GM19023 (cell line): ENCODE data around the gene SSBP1.
"Not testable (repeated sequence)": the region's sequence is repeated elsewhere in the genome, so short reads cannot be mapped to it uniquely, and the experiment has no call there.

Source experiments
- ATAC-seq: cut with Tn5 transposase; IDR thresholded peaks from one replicate; pipeline ENCODE4 v1.9.1; 2021; ENCODE audit warnings: mild to moderate bottlenecking, moderate library complexity; ENCODE audit not compliant: unreplicated experiment

Gene SSBP1, protein sequence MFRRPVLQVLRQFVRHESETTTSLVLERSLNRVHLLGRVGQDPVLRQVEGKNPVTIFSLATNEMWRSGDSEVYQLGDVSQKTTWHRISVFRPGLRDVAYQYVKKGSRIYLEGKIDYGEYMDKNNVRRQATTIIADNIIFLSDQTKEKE

DNA sequence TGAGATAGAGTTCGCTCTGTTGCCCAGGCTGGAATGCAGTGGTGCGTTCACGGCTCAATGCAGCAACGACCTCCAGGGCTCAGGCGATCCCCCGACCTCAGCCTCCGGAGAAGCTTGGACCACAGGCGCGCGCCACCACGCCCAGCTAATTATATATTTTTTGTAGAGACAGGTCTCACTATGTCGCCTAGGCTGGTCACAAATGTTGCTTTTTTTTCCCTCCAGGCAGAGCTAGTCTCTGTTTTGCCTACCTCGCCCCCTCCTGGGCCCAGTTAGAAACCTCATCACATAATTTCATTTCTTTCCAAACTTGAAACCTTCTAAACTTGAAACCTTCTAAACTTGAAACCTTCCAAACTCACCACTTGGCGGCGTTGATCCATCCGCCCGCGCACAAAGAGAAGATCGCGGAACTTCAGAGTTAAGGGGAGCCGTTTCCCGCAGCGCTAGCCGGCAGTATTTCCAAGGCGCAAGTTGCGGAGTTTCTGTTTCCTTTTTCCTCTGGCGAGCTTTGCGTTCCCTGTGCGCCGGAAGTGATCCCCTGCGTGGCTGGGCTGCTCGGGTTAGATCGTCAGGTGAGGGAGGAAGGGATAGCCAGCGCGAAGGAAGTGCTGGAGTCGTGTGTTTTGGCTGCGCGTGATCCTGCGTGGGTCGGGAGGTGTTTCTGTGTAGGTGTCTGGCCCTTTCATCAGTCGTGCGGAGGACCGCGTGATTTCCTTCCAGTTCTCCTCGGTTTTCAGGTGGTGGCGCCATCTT lies at the start of gene SSBP1:
TSS of gene SSBP1 (plus strand) at position 523 of the 756 bp plus-strand sequence. CDS start 809 bp downstream, outside the sequence.
- ATAC-seq = peak; percentile 89

DNA sequence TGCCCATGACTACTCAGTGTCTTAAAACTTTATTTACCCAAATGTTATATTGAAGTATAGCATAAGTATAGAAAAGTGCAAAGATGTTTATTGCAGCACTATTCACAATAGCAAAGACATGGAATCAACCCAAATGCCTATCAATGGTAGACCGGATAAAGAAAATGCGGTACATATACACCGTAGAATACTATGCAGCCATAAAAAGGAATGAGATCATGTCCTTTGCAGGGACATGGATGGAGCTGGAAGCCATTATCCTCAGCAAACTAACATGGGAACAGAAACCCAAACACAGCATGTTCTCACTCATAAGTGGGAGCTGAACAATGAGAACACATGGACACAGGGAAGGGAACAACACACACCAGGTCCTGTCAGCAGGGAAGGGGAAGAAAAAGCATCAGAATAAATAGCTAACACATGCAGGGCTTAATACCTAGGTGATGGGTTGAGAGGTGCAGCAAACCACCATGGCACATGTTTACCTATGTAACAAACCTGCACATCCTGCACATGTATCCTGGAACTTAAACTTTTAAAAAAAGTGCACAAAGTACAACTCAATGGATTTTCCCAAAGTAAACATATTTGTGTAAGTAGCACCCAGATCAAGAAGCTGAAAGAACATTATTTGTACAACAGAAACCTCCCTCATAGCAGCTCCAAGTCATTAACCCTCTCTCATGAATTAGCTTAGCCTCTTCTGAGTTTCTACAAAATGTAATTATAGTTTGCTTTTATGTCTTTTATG lies 48.9 kb upstream of the SSBP1 start:
- ATAC-seq = not testable (repeated sequence)

- no peak for ATAC-seq
These were observed 46.6 kb upstream of the SSBP1 start for GRCh38 chr7:141691540-141691939.

GRCh38 chr7:141691961-141692360 lies 46.2 kb upstream of the SSBP1 start:
- ATAC-seq = no peak

GRCh38 chr7:141693082-141693481 lies 45.1 kb upstream of the SSBP1 start:
- ATAC-seq = no peak

DNA sequence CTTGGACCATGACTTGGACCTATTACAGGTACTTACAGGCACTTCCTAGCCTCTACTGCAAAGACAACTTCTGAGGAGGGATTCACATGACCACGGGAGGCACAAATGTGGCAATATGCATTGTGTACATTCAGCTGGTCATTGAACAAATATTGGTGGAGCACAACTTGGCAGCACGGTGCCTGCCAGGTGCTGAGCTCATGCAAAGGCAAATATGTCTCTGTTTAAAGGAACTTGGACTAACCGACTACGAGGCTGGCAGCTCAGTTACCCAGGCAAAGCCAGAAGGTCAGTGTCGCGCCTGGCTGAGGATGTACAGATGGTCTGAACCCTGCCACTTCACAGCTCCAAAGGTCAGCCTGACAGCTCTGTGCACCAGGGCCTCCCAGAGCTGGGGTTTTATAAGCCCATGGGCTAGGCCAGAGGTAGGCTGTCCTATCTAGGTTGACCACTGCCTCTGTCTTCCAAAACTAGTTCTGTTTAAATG lies 42.3 kb upstream of the SSBP1 start:
- ATAC-seq = peak; percentile 48

DNA sequence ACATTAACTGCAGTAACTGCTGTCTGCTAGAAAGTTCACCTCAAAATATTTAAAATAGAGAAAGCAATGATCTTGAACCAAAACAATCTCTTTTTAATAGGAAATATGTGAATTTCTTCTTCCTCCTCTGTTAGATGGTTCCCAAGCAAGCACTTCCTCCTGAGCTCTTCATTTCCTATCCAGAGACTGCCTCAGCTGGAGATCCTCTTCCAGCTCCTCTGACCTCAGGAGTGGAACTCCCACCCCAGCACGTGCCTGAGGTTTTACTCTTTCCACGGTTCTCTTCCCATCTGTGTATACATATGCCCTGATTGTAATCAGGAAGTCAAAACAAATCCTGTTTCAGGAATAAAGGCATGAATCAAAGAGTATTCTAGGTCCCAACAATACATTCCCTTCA lies 41.8 kb upstream of the SSBP1 start:
- no peak for ATAC-seq

DNA sequence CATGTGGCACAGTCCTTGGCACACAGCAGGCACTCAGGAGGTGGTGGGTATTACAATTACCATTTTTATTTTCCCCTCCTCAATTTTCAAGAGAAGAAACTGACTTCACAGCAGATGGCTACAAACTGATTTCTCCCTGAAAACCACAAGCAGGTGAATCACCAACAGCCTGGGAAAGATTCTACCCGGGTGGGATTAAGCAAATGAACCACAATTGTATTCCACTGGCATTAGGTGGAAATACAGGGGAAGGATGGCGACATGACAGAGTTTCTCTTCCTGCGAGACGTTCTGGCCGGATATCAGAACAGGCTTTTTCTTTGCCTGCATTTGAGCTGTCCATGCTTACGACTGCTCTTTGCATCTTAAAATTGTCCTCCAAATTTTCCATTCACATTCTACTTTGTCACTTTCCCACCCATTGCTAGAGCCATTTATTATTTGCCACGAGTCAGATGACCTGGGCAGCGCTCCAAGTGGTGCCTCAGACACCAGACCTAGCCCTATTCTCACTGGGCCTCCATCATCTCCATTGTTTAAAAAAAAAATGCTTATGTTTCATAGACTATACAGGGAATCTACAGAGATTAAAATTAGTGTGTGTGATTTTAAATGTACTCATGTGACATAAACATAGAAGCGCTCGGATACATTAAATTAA lies 40.8 kb upstream of the SSBP1 start:
- ATAC-seq = no peak

DNA sequence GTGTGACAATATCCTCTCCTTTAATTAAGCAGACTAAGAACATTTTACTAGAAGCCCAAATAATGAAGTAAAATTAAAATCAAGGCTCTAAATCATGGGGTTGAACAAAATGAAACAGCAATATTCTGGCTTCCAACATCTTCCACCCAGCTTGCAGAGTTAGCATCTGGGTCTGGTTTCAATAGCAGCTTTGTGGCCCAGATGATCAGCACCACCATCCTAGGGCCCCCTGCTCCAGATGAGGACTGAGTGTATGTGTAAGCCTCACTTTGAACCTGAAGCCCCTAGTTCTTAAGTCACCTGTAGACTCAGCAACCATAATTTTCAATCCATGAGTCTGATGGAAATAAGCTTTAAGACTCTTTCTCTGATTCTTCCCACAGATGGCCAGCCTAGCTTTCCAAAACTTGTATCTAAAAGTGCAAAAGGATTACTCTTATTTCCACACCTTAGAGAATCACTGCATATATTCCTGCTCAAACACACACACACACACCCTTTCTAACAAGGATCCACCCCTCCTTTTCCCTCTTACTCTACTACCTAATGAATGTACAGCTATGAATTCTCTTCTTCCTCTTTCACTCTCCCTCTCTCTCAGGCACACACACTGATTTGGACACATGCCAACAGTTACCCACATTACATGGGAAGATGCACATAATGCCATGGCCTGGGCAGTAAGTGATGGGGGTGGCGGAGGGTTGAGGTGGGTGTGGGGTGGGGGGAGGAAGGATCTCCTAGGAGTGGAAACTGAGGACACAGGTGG lies 39.7 kb upstream of the SSBP1 start:
- no peak for ATAC-seq

GRCh38 chr7:141699860-141700259 lies 38.3 kb upstream of the SSBP1 start:
- ATAC-seq = no peak

DNA sequence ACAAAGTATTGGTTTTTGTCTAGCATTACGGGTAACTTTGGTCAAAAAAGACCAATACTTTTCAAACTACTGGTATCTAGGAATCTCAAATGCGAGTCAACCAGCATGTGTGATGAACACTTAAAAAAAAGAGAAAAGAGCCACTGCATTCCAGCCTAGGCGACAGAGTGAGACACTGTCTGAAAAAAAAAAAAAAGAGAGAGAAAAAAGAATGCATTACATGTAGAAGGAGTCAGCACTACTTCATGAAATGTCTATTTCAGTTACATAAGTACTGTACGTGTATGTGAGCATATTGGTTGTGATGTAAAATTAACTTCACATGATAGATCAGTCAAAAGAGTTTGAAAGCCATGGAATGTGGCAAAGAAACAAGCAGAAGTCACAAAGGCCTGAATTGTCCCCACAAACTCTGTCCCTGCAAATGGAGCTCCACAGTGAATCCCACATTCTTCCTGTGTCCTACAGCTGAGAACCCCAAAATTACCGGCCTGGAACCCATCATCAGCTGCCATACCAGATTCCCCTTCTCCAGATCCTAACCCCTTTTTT lies 37.8 kb upstream of the SSBP1 start:
- ATAC-seq = no peak

DNA sequence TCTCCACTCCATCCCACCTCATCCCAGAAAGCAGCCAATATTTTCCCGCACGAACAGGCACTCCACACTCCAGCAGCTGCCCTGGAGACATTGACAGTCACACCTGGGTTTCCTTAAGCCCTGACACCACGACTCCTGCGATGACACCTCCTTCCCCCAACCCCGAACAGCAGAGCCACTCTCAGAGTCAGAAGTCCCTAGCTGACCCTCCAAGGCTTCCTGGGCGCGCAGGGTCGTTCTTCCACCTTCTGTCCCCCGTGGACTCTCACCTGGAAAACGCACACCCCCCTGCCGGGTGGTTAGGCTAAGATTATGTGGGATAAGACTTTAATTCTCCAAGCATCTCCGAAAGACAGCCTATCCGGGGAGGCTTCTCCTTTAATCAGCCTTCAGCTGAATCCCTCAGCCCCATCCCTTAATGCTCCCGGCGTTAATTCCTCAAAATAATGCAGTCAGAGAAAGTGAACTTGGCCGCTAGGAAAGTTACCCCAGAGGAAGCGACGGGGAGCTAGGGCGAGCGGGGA lies 37.2 kb upstream of the SSBP1 start:
- no peak for ATAC-seq

DNA sequence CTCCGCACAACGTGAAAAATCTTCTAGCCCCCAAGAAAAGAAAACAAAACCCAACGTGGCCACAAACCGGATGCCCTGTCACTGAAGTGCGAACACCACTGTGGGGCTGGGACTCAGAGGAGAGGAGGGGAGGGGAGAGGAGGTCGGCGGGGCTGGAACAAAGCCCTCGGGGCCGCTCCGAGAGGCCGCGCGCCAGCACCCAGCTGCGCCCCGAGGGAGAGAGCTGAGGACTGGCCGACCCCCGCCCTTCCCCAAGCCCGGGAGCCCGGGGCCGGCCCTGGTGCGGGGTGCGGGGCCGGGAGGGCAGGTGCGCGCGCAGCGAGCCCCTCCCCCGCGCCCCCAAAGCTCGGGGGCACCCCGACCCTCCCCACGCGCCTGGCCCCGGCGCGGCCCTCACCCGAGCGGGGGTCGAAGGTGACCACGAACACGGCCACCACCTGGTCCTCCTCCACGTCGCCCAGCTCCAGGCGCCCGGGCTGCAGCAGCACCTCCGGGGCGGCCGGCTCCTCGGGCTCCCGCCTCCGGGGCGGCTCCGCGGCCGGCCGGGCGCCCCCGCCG lies 36.6 kb upstream of the SSBP1 start:
- ATAC-seq = peak; percentile 85

DNA sequence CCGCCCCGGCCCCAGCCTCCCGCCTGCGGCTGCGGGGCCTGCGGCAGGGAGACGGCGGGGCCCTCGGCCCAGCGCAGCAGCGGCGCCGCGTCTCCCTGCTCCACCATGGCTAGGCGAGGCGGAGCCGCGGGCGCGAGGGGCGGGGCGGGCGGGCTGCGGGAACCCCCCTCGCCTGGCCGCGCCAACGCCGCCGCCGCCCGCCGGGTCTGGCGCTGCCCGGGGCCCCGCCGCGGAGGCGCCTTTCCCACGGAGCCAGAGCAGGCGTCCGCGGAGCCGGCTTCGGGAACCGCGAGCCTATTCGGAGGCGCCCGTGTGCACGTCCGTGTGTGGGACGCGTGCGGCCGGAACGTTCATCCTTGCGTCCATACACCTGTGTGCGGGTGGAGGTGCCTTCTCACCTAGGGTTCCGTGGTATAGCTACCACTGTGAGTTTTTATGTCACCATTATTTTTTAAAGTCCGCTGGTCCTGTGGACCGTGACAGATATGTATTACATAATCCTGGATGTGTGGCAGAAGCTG lies 36.1 kb upstream of the SSBP1 start, which contains the start of gene DENND11:
TSS of gene DENND11 (minus strand) at position 120 of the 521 bp plus-strand sequence. CDS start at position 107, 13 bp downstream.
- ATAC-seq = peak; percentile 81

DNA sequence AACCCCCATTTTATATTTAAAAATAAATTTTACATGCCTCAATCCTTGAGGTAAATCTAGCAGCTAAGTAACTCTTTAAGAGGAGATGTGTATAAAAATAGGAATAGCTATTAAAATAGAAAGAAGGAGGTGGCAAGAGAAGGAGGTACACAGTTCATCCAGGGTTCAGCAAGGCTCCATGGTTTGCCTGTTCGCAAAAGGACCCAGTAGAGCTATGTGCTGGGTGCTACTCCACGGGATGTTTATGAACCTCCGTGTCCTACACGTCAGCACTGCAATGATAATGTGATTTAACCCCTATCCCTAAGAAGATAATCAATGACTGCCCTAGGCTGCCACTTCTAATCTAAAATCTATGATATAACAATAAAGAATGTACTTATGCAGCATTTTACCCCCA lies 35.3 kb upstream of the SSBP1 start:
- no peak for ATAC-seq

- no peak for ATAC-seq
These were observed 34.0 kb upstream of the SSBP1 start for GRCh38 chr7:141704112-141704511.

DNA sequence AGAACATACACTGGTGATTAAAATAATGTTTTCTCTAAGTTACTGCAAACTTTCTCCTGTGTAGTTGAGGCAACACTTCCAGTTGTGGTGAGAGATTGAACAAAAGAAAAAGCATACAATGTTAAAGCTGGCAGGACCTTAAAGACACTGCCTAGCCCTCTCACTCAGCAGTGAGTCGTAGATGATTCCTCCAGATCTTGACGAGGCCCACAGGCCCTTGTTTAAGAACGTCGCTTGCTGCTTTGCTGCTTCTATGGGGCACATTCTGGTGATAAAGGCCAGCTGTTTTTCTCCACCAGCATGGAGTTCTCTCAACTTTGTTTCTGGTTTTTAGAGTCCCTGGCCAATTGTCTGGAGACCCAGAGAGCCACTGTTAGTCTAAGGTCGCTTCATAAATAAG lies 33.4 kb upstream of the SSBP1 start:
- no peak for ATAC-seq

DNA sequence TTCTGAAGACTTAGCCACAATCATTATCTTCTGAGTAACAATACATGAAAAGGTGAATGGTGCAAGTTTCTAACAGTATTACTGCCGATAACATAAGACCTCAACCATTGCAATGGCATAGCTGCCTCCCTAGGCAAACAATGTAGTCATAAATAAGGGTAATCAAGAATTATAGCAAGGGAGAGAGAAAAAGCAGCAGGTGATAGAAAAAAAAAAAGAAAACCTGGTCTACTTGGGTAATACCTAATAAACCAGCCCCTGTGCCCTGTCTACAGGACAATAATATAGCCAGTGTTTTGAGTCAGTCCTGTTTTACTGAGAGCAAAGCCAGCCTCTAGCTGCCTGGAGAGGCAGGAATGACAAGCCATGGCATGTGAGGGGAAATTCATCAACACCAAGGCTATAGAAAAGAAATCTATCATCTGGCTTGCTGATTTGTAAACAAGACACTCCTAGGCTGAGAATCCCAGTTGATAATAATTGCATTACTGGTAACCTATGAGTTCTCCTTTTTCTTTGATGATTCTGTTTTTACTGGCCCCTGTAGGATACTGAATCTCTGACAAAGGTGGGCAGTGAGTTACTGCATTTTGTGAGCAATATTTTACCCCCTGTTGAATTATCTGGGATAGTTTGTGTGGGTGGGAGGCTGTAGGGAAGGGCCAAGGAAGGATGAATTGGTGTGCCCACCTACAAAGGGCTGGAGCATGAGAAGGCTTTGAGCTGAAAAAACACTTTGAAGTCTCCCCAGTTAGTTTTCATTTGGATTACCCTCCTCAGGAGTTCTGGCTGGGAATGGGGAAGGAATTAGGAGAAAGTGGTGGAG lies 31.7 kb upstream of the SSBP1 start:
- ATAC-seq = no peak
